LHCN-M2 (cell line): Measurements from ENCODE around the gene ACTN4. TPM values are rescaled to one million over a fixed set of nuclear protein-coding genes. Genes with fewer than 3 reads are reported as not detected.
"Not testable (repeated sequence)": the region's sequence is repeated elsewhere in the genome, so short reads cannot be mapped to it uniquely, and the experiment has no call there.

ENCODE experiments used
- DNase-seq: peaks from one replicate; pipeline ENCODE4 v3.0.0-alpha.2; 2012; ENCODE audit warnings: low read depth
- total RNA-seq: library from RNA; depleted of rRNA; stranded (reverse); fragments of >200 nt; gene quantifications from 2 replicates; pipeline ENCODE4 v1.2.3, GENCODE V29; 2014; rRNA removed

ACTN4 gene
- total RNA-seq, 1 experiment from 2014 or later = 519 TPM

- DNase-seq = no peak
Observed at GRCh38 chr19:38766276-38767047, 119.0 kb downstream of the ACTN4 start.

GRCh38 chr19:38769635-38770211 lies 122.3 kb downstream of the ACTN4 start:
- peak; percentile 33 for DNase-seq

- DNase-seq = not testable (repeated sequence)
Observed at GRCh38 chr19:38770228-38770948, 122.9 kb downstream of the ACTN4 start.

- not testable (repeated sequence) for DNase-seq
Observed at GRCh38 chr19:38770949-38771275, 123.5 kb downstream of the ACTN4 start.

GRCh38 chr19:38771569-38771968 lies 124.1 kb downstream of the ACTN4 start:
- not testable (repeated sequence) for DNase-seq

- DNase-seq = no peak
Observed at GRCh38 chr19:38773469-38774177, 126.2 kb downstream of the ACTN4 start, which contains the start of gene LGALS7. LGALS7 (minus strand) TSS chr19:38773517; CDS start chr19:38773492, 25 bp downstream.

GRCh38 chr19:38774181-38774950 lies 126.9 kb downstream of the ACTN4 start:
- DNase-seq = no peak

- DNase-seq = no peak
Observed at GRCh38 chr19:38778733-38779132, 131.3 kb downstream of the ACTN4 start.

- DNase-seq = no peak
Observed at GRCh38 chr19:38780443-38780842, 133.0 kb downstream of the ACTN4 start.

- no peak for DNase-seq
Observed at GRCh38 chr19:38781058-38781457, 133.6 kb downstream of the ACTN4 start.

Other genes starting within 250 kb of the ACTN4 start
- 21.2 TPM in 2 replicates for gene FAM98C, start 244.6 kb upstream of the ACTN4 start, total RNA-seq
- not detected in 2 replicates for gene RASGRP4, start 221.4 kb upstream of the ACTN4 start, total RNA-seq
- gene RYR1, start 214.0 kb upstream of the ACTN4 start, total RNA-seq = 0.06 and 1.6 TPM in 2 replicates
- 0.19 and 2.0 TPM in 2 replicates for gene MAP4K1, start 29.7 kb upstream of the ACTN4 start, total RNA-seq
- gene EIF3K, start 28.5 kb upstream of the ACTN4 start, total RNA-seq = 279 and 320 TPM in 2 replicates
- not detected in 2 replicates for gene CAPN12, start 96.8 kb downstream of the ACTN4 start, total RNA-seq
- not detected in 2 replicates for gene LGALS7, start 125.9 kb downstream of the ACTN4 start, total RNA-seq
- gene LGALS7B, start 141.6 kb downstream of the ACTN4 start, total RNA-seq = not detected in 2 replicates
- gene LGALS4, start 165.3 kb downstream of the ACTN4 start, total RNA-seq = not detected in 2 replicates
- 28.7 and 41.0 TPM in 2 replicates for gene ECH1, start 184.1 kb downstream of the ACTN4 start, total RNA-seq
- 289 and 297 TPM in 2 replicates for gene HNRNPL, start 202.3 kb downstream of the ACTN4 start, total RNA-seq
- 0.34 TPM in 1 of 2 replicates, not detected in the other for gene RINL, start 230.6 kb downstream of the ACTN4 start, total RNA-seq